Mammary epithelial cell (primary cell): ENCODE results near the gene ZNF385B.

Experiments used
- CTCF ChIP-seq, 2 donors: IDR thresholded peaks in 1 of 2; conservative IDR thresholded peaks in 1 of 2; 2 replicates each; pipeline ENCODE4 v1.5.1; 2011 to 2012; ENCODE audit warnings: inconsistent platforms in 2 of 2, low read length in 2 of 2, mild to moderate bottlenecking in 2 of 2, control low read depth in 1 of 2, low read depth in 1 of 2; ENCODE audit not compliant: insufficient read depth in 1 of 2; ENCODE audit errors: extremely low read depth in 1 of 2
- EZH2 ChIP-seq: IDR thresholded peaks from 2 replicates; pipeline ENCODE4 v1.6.1; 2012; ENCODE audit warnings: low read length, inconsistent platforms, borderline replicate concordance

DNA sequence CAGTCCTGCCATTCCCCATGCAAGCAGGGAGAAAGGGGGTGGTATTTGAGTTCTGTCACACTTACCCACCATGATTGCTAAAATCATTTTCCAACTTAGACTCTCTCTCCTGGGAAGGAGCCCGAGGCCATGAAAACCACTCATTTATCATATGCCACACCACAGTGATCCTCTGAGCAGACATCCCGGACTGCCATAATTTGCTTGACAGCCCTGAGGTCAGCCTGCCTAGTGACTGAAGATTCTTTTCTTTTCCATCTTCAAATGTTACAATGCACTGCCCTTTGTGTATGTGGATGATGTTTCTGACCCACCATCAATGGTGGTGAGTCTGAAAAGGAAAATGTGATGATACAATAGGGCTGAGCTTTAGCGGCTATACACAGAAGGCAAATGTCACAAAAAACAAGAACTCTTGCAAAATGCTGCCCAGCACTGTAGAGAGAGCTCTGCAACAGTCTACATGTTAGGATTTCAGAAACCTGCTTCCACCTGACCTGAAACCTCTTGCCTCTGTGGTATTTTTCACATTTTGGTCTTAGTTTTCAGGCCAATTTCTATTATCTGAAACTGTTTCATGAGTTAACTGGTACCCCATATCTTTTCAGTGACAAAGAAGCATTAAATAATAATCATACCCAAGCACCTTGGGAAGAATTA is 272.8 kb downstream of the ZNF385B start:
- no peak for TF ChIP-seq CTCF (conservative IDR thresholded peaks at IDR 0.05 in 1 of 2, IDR thresholded peaks at IDR 0.05 in 1 of 2; ENCODE audit: extremely low read depth in 1 of 2, insufficient read depth in 1 of 2, low read depth in 1 of 2, low read length in 2 of 2)
- no peak for TF ChIP-seq EZH2
